ENCODE measurements around the gene ENOPH1.
"Not testable (repeated sequence)": the region's sequence is repeated elsewhere in the genome, so short reads cannot be mapped to it uniquely, and the experiment has no call there.

DNA sequence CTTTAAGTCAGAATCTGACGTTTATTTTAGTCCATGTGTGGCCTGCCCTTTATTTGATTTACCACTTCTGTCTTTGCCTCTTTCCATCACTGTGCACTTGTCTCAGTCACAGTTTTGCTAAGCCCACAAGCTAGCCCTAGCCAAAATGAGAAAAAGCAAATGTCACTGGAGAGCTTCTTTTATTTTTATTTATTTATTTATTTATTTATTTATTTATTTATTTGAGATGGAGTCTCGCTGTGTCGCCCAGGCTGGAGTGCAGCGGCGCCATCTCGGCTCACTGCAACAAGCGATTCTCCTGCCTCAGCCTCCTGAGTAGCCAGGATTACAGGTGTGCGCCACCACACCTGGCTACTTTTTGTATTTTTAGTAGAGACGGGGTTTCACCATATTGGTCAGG is 40.3 kb upstream of the ENOPH1 start:
- TF ChIP-seq CDX4 (CRISPR knock-in tag; IDR thresholded peaks at IDR 0.05; ENCODE audit: borderline replicate concordance); CTCF (IDR thresholded peaks at IDR 0.05); JUN (CRISPR knock-in tag; IDR thresholded peaks at IDR 0.05); ZBTB21 (CRISPR knock-in tag; IDR thresholded peaks at IDR 0.05; ENCODE audit: borderline replicate concordance); ZNF232 (CRISPR knock-in tag; IDR thresholded peaks at IDR 0.05); ETV6 (CRISPR knock-in tag; IDR thresholded peaks at IDR 0.05); ELF4 (CRISPR knock-in tag; IDR thresholded peaks at IDR 0.05; ENCODE audit: low read depth): not testable (repeated sequence)
- TF ChIP-seq, protein P1, sequence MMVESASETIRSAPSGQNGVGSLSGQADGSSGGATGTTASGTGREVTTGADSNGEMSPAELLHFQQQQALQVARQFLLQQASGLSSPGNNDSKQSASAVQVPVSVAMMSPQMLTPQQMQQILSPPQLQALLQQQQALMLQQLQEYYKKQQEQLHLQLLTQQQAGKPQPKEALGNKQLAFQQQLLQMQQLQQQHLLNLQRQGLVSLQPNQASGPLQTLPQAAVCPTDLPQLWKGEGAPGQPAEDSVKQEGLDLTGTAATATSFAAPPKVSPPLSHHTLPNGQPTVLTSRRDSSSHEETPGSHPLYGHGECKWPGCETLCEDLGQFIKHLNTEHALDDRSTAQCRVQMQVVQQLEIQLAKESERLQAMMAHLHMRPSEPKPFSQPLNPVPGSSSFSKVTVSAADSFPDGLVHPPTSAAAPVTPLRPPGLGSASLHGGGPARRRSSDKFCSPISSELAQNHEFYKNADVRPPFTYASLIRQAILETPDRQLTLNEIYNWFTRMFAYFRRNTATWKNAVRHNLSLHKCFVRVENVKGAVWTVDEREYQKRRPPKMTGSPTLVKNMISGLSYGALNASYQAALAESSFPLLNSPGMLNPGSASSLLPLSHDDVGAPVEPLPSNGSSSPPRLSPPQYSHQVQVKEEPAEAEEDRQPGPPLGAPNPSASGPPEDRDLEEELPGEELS (CRISPR knock-in tag; IDR thresholded peaks at IDR 0.05), result not testable (repeated sequence)

All from WTC11 (cell line).